HG03066 (cell line): ENCODE data around the gene TMEM129.
"Not testable (repeated sequence)": the region's sequence is repeated elsewhere in the genome, so short reads cannot be mapped to it uniquely, and the experiment has no call there.

Experiments used
- ATAC-seq: cut with Tn5 transposase; IDR thresholded peaks from one replicate; pipeline ENCODE4 v1.9.1; 2021; ENCODE audit warnings: low read depth; ENCODE audit not compliant: unreplicated experiment

TMEM129 gene

DNA sequence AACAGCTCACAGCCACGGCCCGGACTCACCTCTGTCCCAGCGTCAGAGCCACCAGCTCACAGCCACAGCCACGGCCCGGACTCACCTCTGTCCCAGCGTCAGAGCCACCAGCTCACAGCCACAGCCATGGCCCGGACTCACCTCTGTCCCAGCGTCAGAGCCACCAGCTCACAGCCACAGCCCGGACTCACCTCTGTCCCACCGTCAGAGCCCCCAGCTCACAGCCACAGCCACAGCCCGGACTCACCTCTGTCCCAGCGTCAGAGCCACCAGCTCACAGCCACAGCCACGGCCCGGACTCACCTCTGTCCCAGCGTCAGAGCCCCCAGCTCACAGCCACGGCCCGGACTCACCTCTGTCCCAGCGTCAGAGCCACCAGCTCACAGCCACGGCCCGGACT, 50.1 kb downstream of the TMEM129 start:
- ATAC-seq, result not testable (repeated sequence)

DNA sequence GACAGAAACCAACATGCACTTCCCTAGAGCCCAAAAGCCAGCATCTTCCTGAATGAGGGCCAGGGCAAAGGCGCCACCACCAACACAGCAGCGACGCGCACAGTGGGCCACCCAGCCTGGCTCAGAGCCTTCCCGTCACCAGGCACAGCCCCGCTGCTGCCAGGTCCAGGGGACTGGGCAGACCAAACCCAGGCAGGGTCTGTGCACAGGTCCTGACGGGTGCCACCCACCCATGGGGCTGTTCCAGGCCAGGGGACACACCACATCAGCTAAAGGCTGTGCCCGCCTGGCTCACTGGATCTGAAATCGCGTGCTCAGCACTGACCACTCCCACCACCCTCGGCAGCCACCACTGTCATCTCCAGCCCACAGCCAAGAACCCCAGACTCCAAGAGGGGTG, 50.8 kb downstream of the TMEM129 start:
- ATAC-seq, result no peak

DNA sequence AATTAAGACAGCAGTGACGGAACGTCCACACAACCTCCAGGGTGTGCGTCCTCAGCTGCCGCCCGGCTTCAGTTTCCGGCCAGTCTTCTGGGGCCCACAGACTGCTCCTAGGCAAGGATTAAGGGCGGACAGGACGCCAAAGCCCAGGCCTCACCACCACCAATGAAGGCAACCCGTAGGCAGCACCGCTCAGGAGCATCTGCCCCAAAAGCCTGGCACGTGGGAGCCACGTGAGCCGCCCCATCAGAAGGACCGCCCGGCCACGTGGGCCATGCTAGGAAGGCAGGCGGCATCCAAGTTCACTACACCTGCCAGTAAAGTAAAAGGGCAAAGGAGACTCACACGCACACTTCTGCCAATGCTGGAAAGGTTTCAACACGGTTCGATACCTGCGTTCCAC, 51.3 kb downstream of the TMEM129 start:
- no peak for ATAC-seq

DNA sequence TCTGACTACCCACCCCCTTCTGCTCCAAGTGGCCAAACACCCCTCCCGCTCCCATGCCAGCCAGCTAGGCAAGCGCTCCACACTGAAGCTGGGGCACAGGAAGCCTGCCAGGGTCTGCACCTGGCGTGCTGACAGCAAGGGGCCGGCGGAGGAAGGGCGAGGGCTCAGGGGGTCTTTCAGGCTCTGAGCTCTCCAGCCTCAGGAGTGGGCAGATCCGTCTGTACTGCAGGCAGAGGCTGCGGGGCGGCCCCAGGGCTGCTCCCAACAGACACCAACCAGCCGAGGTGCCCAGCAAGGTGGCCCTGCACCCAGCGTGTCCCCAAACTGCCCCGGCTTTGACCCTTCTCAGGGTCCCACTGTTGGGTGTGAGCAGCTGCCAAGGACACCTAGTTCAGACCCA, 51.9 kb downstream of the TMEM129 start:
- no peak for ATAC-seq

- ATAC-seq, result no peak
Observed at GRCh38 chr4:1668488-1668840, 52.7 kb downstream of the TMEM129 start.

GRCh38 chr4:1667273-1667672, 53.9 kb downstream of the TMEM129 start:
- no peak for ATAC-seq

DNA sequence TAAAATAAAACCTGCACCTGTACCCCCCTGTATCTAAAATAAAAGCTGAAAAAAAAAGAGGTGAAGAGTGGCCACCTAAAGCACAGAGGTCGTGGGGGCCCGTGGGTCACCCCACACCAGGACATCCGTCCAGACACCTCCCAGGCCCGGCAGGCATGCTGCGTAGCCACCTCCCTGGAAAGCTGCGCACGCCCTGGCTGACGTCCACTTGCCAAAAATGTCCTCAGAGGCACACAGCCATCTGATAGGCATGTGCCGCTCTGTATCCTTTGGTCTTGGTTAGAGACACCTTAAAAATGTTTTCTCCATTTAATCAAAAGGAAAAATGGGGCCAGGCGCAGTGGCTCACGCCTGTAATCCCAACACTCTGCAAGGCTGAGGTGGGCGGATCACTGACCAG, 54.7 kb downstream of the TMEM129 start:
- ATAC-seq, result no peak
